MM.1S (cell line): ENCODE measurements around the gene PLSCR2.

ENCODE experiments used
- EZH2 ChIP-seq: fragments of 300-600 bp; sonication (generic); optimal IDR thresholded peaks from 2 replicates; pipeline ENCODE3; 2017; ENCODE audit warnings: low read depth, mild to moderate bottlenecking, antibody characterized with exemption, low read length, mixed read lengths
- TF ChIP-seq, protein P1 (sequence below): fragments of 300-600 bp; sonication (generic); IDR thresholded peaks from 2 replicates; pipeline ENCODE4 v1.5.1; 2016; ENCODE audit warnings: antibody characterized with exemption, low read length, mixed read lengths

DNA sequence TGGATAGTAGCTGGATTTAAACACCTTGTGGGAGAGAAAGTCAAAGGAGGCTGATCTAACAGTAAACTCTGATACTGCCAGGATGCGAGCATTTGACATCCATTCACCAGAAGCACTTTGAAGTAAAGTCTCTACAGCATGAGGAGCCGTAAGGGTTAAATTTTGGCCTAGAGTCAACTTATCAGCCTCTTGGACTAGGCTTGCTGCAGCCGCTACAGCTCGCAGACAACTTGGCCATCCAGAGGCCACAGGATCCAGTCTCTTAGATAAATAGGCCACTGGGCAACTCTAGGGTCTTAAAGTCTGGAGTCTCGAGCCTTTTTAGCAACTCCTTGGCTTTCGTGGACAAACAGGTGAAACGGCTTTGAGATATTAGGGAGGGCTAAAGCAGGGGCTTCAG, 61.4 kb downstream of the PLSCR2 start:
- no peak for TF ChIP-seq EZH2
- TF ChIP-seq, protein P1, sequence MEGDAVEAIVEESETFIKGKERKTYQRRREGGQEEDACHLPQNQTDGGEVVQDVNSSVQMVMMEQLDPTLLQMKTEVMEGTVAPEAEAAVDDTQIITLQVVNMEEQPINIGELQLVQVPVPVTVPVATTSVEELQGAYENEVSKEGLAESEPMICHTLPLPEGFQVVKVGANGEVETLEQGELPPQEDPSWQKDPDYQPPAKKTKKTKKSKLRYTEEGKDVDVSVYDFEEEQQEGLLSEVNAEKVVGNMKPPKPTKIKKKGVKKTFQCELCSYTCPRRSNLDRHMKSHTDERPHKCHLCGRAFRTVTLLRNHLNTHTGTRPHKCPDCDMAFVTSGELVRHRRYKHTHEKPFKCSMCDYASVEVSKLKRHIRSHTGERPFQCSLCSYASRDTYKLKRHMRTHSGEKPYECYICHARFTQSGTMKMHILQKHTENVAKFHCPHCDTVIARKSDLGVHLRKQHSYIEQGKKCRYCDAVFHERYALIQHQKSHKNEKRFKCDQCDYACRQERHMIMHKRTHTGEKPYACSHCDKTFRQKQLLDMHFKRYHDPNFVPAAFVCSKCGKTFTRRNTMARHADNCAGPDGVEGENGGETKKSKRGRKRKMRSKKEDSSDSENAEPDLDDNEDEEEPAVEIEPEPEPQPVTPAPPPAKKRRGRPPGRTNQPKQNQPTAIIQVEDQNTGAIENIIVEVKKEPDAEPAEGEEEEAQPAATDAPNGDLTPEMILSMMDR = no peak
